SK-N-SH (cell line): Measurements from ENCODE around the gene CCDC183. TPM values are rescaled to one million over a fixed set of nuclear protein-coding genes. Genes with fewer than 3 reads are reported as not detected.

Experiments used
- CTCF ChIA-PET: fragments of 300-600, 350-600 bp; formaldehyde crosslinking; extraction: SDS; loops from one replicate; lab custom pipeline; 2021; lab: Yijun Ruan, JAX
- POLR2A ChIA-PET: fragments of 350-600 bp; sonication (Branson Sonifier 250); formaldehyde crosslinking; extraction: SDS; loops from one replicate; lab custom pipeline; 2020; ENCODE audit warnings: antibody characterized with exemption, inconsistent platforms; lab: Yijun Ruan, JAX
- DNase-seq: peaks from one replicate; pipeline ENCODE4 v3.0.0; 2012
- H2AFZ ChIP-seq: fragments of 200-600 bp; sonication (generic); 2 replicates; pipeline ENCODE4 v1.8.1; 2016; ENCODE audit warnings: antibody characterized with exemption, mild to moderate bottlenecking, low read depth
- H3F3A ChIP-seq: fragments of 200-600 bp; sonication (generic); replicated peaks from 2 replicates; pipeline ENCODE3; 2016; ENCODE audit warnings: antibody characterized with exemption, mild to moderate bottlenecking; ENCODE audit not compliant: insufficient read depth
- H3K27ac ChIP-seq, 2 experiments: fragments of 200-500 bp in 1 of 2; fragments of 200-600 bp in 1 of 2; sonication (Bioruptor generic) in 1 of 2; sonication (generic), shearing (Covaris generic) in 1 of 2; 2 replicates each; pipeline versions ENCODE4 v1.5.1 to v1.6.1; 2014 to 2016; ENCODE audit warnings: low read depth in 2 of 2, inconsistent platforms in 1 of 2, low read length in 1 of 2, mild to moderate bottlenecking in 1 of 2, mixed read lengths in 1 of 2
- H3K27me3 ChIP-seq: fragments of 200-600 bp; sonication (generic), shearing (Covaris generic); 2 replicates; pipeline ENCODE4 v1.6.1; 2016; ENCODE audit warnings: mixed run types; ENCODE audit not compliant: insufficient read depth
- H3K36me3 ChIP-seq, 2 experiments: fragments of 200-500 bp in 1 of 2; fragments of 200-600 bp in 1 of 2; sonication (Bioruptor generic) in 1 of 2; sonication (generic) in 1 of 2; replicated peaks in 1 of 2; 2 replicates each; pipeline versions ENCODE3 to v1.5.1; 2014 to 2016; ENCODE audit warnings: low read length in 1 of 2, mild to moderate bottlenecking in 1 of 2; ENCODE audit not compliant: insufficient read depth in 2 of 2, control insufficient read depth in 1 of 2
- H3K4me1 ChIP-seq, 2 experiments: fragments of 200-500 bp in 1 of 2; fragments of 200-600 bp in 1 of 2; sonication (Bioruptor generic) in 1 of 2; sonication (generic), shearing (Covaris generic) in 1 of 2; 2 replicates each; pipeline versions ENCODE4 v1.5.1 to v1.6.1; 2014 to 2016; ENCODE audit warnings: low read depth in 1 of 2, low read length in 1 of 2, mixed run types in 1 of 2; ENCODE audit not compliant: insufficient read depth in 2 of 2, control insufficient read depth in 1 of 2
- H3K4me2 ChIP-seq: fragments of 200-600 bp; sonication (generic), shearing (Covaris generic); 2 replicates; pipeline ENCODE4 v1.6.1; 2017; ENCODE audit warnings: mixed run types
- H3K4me3 ChIP-seq, 2 experiments: fragments of 200-500 bp in 1 of 2; fragments of 200-600 bp in 1 of 2; sonication (Bioruptor generic) in 1 of 2; sonication (generic), shearing (Covaris generic) in 1 of 2; 2 replicates each; pipeline versions ENCODE4 v1.5.1 to v1.8.1; 2014 to 2016; ENCODE audit warnings: low read depth in 2 of 2, inconsistent platforms in 1 of 2, low read length in 1 of 2, mild to moderate bottlenecking in 1 of 2, mixed read lengths in 1 of 2, moderate library complexity in 1 of 2
- H3K79me2 ChIP-seq: fragments of 200-600 bp; sonication (generic); 2 replicates; pipeline ENCODE4 v1.8.1; 2017; ENCODE audit warnings: mild to moderate bottlenecking; ENCODE audit not compliant: insufficient read depth
- H3K9ac ChIP-seq: fragments of 200-600 bp; sonication (generic); 2 replicates; pipeline ENCODE4 v1.6.1; 2017; ENCODE audit warnings: mixed run types
- H3K9me2 ChIP-seq: fragments of 200-600 bp; sonication (generic); 2 replicates; pipeline ENCODE4 v1.6.1; 2017; ENCODE audit warnings: mixed run types
- H3K9me3 ChIP-seq: fragments of 200-600 bp; sonication (generic); 2 replicates; pipeline ENCODE4 v1.6.1; 2017; ENCODE audit warnings: mixed run types, mild to moderate bottlenecking, moderate library complexity
- H4K20me1 ChIP-seq: fragments of 200-600 bp; sonication (generic); 2 replicates; pipeline ENCODE4 v1.6.1; 2017; ENCODE audit warnings: mild to moderate bottlenecking, mixed run types; ENCODE audit not compliant: insufficient read depth
- GABPA ChIP-seq: IDR thresholded peaks from 2 replicates; pipeline ENCODE4 v1.4.0; 2012; ENCODE audit warnings: low read depth, mild to moderate bottlenecking
- GATA2 ChIP-seq: sonication (generic); formaldehyde crosslinking; IDR thresholded peaks from 2 replicates; pipeline ENCODE4 v1.5.0; 2020; ENCODE audit warnings: mild to moderate bottlenecking, missing genetic modification reagents
- NRF1 ChIP-seq: IDR thresholded peaks from 2 replicates; pipeline ENCODE4 v1.6.1; 2012; ENCODE audit warnings: low read depth, mild to moderate bottlenecking, low read length
- POLR2AphosphoS5 ChIP-seq: IDR thresholded peaks from 2 replicates; pipeline ENCODE4 v1.6.1; 2012; ENCODE audit warnings: low read depth, low read length
- RFX5 ChIP-seq: IDR thresholded peaks from 2 replicates; pipeline ENCODE4 v1.6.1; 2012; ENCODE audit warnings: mild to moderate bottlenecking, improper control_type of control experiment, low read length
- RXRA ChIP-seq: IDR thresholded peaks from 2 replicates; pipeline ENCODE4 v1.4.0; 2012; ENCODE audit warnings: low read depth, mild to moderate bottlenecking, borderline replicate concordance
- TAF1 ChIP-seq: IDR thresholded peaks from 2 replicates; pipeline ENCODE4 v1.6.1; 2012; ENCODE audit warnings: low read depth, mild to moderate bottlenecking, low read length, moderate library complexity, borderline replicate concordance
- TEAD4 ChIP-seq: IDR thresholded peaks from 2 replicates; pipeline ENCODE4 v1.4.0; 2012; ENCODE audit warnings: mild to moderate bottlenecking, borderline replicate concordance; ENCODE audit not compliant: insufficient read depth
- USF1 ChIP-seq: IDR thresholded peaks from 2 replicates; pipeline ENCODE4 v1.4.0; 2012; ENCODE audit warnings: low read depth, borderline replicate concordance
- ZBTB33 ChIP-seq: IDR thresholded peaks from 2 replicates; pipeline ENCODE4 v1.4.0; 2012; ENCODE audit warnings: low read depth, borderline replicate concordance
- WGBS: methylation state at CpG from one replicate; pipeline ENCODE4 v1.1.6; 2017; ENCODE audit warnings: low lambda C conversion rate; 5-methylcytosine and 5-hydroxymethylcytosine counted together
- polyA plus RNA-seq, 3 experiments: library from polyadenylated mRNA; depleted of rRNA; stranded (reverse); fragments of >200 nt; gene quantifications; 2 replicates each; pipeline ENCODE4 v1.2.3, GENCODE V29; 2012
- TF ChIP-seq, protein P1 (sequence below): IDR thresholded peaks from 2 replicates; pipeline ENCODE4 v1.6.1; 2012; ENCODE audit warnings: mild to moderate bottlenecking, low read depth, low read length, moderate library complexity

The CCDC183 gene
- polyA plus RNA-seq, 1 of the 3 experiments (the other 2 are of a cell fraction) = 5.3 TPM

DNA sequence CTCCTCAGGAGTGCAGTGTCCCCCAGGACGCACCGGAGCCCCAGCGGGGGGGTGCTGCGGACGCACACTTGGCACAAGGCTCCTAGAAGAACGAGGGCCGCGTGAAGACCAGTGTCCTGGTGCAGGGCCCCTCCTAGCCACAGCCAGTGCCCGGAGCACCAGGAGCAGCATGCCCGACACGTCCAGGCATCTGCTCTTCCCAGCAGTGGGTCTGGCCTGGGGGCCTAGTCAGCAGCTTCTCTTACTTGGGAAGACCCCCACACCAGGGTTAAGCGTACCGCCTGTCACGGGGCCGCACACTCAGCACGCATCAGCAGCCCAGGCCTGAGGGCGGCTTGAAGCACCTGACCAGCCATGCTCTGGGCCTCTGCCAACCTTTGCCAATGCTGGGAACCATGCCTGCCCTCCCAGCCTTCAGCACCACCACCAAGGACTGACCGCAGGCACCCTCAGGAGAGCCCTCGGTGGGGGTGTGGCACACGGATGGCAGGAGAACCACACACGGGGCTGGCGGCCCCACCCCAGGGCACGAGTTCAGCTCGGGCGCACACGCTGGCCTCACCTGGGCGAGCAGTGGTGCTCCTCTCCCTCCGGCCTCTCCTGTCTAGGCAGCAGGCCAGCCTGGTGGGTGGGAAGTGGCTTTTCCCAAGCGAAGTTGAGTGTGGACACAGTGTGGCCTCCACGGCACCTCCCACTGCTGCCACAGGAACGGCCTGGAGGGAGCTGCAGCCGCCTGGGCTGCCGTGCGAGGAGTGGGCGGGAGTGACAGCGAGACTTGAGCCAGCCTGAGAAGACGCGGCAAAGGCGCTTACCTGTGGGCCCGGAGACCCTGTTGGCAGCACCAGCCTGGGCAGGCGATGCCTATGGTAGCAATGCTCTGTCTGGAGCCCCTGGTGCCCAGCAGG lies 34.1 kb downstream of the CCDC183 start:
- Histone ChIP-seq H3K9me2 (no peaks in the 10 kb centered on the region), H2AFZ (no peak overlapping the region), H3K9me3 (no peaks in the 10 kb centered on the region), H3K27ac (no peak overlapping the region), H3F3A (no peaks in the 10 kb centered on the region), H3K27me3 (no peaks in the 10 kb centered on the region), H3K4me2 (no peak overlapping the region), H3K4me3 (no peak overlapping the region), H4K20me1 (no peaks in the 10 kb centered on the region), H3K79me2 (no peaks in the 10 kb centered on the region), H3K4me1 (no peaks in the 10 kb centered on the region), H3K9ac (no peak overlapping the region), H3K36me3 (peaks cover 4 to 73% of the 10 kb centered on the region in 2 experiments)
- POLR2A ChIA-PET = interaction anchor here (0.6 to 1.2 kb wide), 2 partner anchors 10 to 303 kb away, joined by 3 to 6 read pairs; no protein-coding TSS in a partner anchor
- 92% methylated on average over 17 of the region's 41 CpGs for WGBS
- TF ChIP-seq ZBTB33 = no peak
- TF ChIP-seq POLR2AphosphoS5 = no peak
- TF ChIP-seq GATA2 (CRISPR knock-in tag) = no peak
- TF ChIP-seq, protein P1, sequence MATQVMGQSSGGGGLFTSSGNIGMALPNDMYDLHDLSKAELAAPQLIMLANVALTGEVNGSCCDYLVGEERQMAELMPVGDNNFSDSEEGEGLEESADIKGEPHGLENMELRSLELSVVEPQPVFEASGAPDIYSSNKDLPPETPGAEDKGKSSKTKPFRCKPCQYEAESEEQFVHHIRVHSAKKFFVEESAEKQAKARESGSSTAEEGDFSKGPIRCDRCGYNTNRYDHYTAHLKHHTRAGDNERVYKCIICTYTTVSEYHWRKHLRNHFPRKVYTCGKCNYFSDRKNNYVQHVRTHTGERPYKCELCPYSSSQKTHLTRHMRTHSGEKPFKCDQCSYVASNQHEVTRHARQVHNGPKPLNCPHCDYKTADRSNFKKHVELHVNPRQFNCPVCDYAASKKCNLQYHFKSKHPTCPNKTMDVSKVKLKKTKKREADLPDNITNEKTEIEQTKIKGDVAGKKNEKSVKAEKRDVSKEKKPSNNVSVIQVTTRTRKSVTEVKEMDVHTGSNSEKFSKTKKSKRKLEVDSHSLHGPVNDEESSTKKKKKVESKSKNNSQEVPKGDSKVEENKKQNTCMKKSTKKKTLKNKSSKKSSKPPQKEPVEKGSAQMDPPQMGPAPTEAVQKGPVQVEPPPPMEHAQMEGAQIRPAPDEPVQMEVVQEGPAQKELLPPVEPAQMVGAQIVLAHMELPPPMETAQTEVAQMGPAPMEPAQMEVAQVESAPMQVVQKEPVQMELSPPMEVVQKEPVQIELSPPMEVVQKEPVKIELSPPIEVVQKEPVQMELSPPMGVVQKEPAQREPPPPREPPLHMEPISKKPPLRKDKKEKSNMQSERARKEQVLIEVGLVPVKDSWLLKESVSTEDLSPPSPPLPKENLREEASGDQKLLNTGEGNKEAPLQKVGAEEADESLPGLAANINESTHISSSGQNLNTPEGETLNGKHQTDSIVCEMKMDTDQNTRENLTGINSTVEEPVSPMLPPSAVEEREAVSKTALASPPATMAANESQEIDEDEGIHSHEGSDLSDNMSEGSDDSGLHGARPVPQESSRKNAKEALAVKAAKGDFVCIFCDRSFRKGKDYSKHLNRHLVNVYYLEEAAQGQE = no peak
- no peak for TF ChIP-seq RFX5
- TF ChIP-seq USF1 = no peak
- TF ChIP-seq TEAD4 = no peak
- no peak for TF ChIP-seq TAF1
- no peak for TF ChIP-seq RXRA
- no peak for TF ChIP-seq GABPA
- TF ChIP-seq NRF1 = no peak
- DNase-seq = no peak
- CTCF ChIA-PET = interaction anchor here (0.6 to 5.7 kb wide), 2 partner anchors 12 to 42 kb away, joined by 3 to 36 read pairs; partner anchors contain the start of gene AJM1
